GM12878 (cell line): Measurements from ENCODE around the gene SOHLH2.

Experiments used
- BACH1 ChIP-seq: fragments of 450-650 bp; IDR thresholded peaks from 2 replicates; pipeline ENCODE4 v1.6.1; 2017; ENCODE audit warnings: mild to moderate bottlenecking, borderline replicate concordance
- CTCF ChIP-seq, 3 experiments: IDR thresholded peaks in 2 of 3; conservative IDR thresholded peaks in 1 of 3; 2 replicates each; pipeline ENCODE4 v1.5.1; 2011; ENCODE audit warnings: low read depth in 3 of 3, low read length in 3 of 3, mild to moderate bottlenecking in 3 of 3, control low read depth in 2 of 3, moderate library complexity in 2 of 3, inconsistent platforms in 1 of 3, mixed read lengths in 1 of 3; ENCODE audit not compliant: control insufficient read depth in 2 of 3, insufficient read depth in 1 of 3; ENCODE audit errors: extremely low read depth in 1 of 3
- EP300 ChIP-seq, 2 experiments: fragments of 150-350 bp in 1 of 2; IDR thresholded peaks; 2 replicates each; pipeline ENCODE4 v1.6.1; 2011 to 2012; ENCODE audit warnings: low read depth in 2 of 2, low read length in 2 of 2, borderline replicate concordance in 1 of 2, improper control_type of control experiment in 1 of 2, inconsistent platforms in 1 of 2; ENCODE audit not compliant: control insufficient read depth in 1 of 2
- KDM1A ChIP-seq: fragments of 200-600 bp; sonication (generic); IDR thresholded peaks from 2 replicates; pipeline ENCODE4 v1.6.1; 2016; ENCODE audit warnings: borderline replicate concordance
- LARP7 ChIP-seq: fragments of 450-650 bp; IDR thresholded peaks from 2 replicates; pipeline ENCODE4 v1.6.1; 2017; ENCODE audit warnings: mild to moderate bottlenecking
- PAX8 ChIP-seq: fragments of 450-650 bp; IDR thresholded peaks from 2 replicates; pipeline ENCODE4 v1.6.1; 2017; ENCODE audit warnings: mild to moderate bottlenecking, moderate library complexity
- PBX3 ChIP-seq: IDR thresholded peaks from 2 replicates; pipeline ENCODE4 v1.6.1; 2011; ENCODE audit warnings: mild to moderate bottlenecking, low read depth, low read length, moderate library complexity; ENCODE audit not compliant: insufficient replicate concordance
- POLR2A ChIP-seq: IDR thresholded peaks from 2 replicates; pipeline ENCODE4 v1.6.1; 2011; ENCODE audit warnings: low read depth, mild to moderate bottlenecking, low read length
- POLR2AphosphoS5 ChIP-seq: IDR thresholded peaks from 2 replicates; pipeline ENCODE4 v1.6.1; 2011; ENCODE audit warnings: mild to moderate bottlenecking, low read length, inconsistent platforms
- SKIL ChIP-seq: fragments of 450-650 bp; IDR thresholded peaks from 2 replicates; pipeline ENCODE4 v1.6.1; 2017; ENCODE audit warnings: mild to moderate bottlenecking, low read depth, inconsistent platforms; ENCODE audit not compliant: poor library complexity, severe bottlenecking
- SMAD1 ChIP-seq: fragments of 450-650 bp; IDR thresholded peaks from 2 replicates; pipeline ENCODE4 v1.6.1; 2018; ENCODE audit warnings: mild to moderate bottlenecking, low read depth; ENCODE audit not compliant: partially characterized antibody
- TAF1 ChIP-seq: IDR thresholded peaks from 2 replicates; pipeline ENCODE4 v1.6.1; 2011; ENCODE audit warnings: mild to moderate bottlenecking, low read depth, low read length, borderline replicate concordance

- no peak for TF ChIP-seq KDM1A
- TF ChIP-seq PBX3, result no peak
- TF ChIP-seq TAF1, result no peak
- no peak for TF ChIP-seq CTCF (IDR thresholded peaks at IDR 0.05 in 2 of 3, conservative IDR thresholded peaks at IDR 0.05 in 1 of 3; ENCODE audit: control insufficient read depth in 2 of 3, extremely low read depth in 1 of 3, insufficient read depth in 1 of 3, low read depth in 3 of 3, low read length in 3 of 3)
- TF ChIP-seq POLR2AphosphoS5, result no peak
- TF ChIP-seq SKIL, result no peak
- TF ChIP-seq BACH1, result no peak
- TF ChIP-seq POLR2A, result no peak
- no peak for TF ChIP-seq LARP7
- TF ChIP-seq EP300 (IDR thresholded peaks at IDR 0.05; ENCODE audit: borderline replicate concordance in 1 of 2, control insufficient read depth in 1 of 2, low read depth in 2 of 2, low read length in 2 of 2), result no peak
- TF ChIP-seq SMAD1, result no peak
- no peak for TF ChIP-seq PAX8
Observed at GRCh38 chr13:36244073-36244472, 29.7 kb upstream of the SOHLH2 start.
